Fibroblast of skin of left biceps (primary cell): Measurements from ENCODE around the gene RBP5.

Experiments
- DNase-seq, 2 experiments: peaks; one replicate each; pipeline ENCODE4 v3.0.0-alpha.2; 2013; ENCODE audit warnings: low read depth in 2 of 2

RBP5 gene

DNA sequence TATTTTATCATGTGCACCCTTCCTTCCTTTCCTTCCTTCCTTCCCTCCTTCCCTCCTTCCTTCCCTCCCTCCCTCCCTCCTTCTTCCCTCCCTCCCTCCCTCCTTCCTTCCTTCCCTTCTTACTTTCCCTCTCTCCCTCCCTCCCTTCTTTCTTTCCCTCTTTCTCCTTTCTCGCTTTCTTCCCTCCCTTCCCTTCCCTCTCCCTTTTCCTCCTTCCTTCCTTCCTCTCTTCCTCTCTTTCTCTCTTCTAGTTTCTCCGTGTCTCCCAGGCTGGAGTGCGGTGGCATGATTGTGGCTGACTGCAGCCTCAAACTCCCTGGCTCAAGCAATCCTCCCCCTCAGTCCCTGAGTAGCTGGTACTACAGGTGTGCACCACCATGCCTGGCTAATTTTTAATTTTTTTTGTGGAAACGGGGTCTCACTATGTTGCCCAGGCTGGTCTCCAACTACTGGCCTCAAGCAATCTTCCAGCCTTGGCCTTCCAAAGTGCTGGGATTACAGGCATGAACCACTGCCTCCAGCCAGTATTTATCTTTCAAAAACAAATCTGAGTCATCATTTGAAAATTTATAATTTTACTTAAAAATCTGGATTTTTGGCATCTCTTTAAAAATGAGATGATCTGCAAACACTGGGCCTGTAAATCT, 27.5 kb downstream of the RBP5 start:
- no peak for DNase-seq

DNA sequence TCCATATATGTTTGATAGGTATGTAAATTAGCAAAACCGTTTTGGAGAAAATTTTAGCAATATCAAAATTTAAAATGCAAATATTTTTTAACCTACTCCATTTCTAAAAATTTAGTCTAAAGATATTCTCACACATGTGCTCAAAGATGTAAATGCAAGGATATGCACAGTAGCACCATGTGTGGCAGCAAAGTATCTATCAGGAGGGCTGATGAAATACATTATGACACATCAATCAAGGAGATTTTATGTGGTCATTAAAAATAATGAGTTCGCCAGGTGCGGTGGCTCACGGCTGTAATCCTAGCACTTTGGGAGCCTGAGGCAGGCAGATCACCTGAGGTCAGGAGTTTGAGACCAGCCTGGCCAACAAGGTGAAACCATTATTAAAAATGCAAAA, 28.4 kb downstream of the RBP5 start:
- DNase-seq = no peak

DNA sequence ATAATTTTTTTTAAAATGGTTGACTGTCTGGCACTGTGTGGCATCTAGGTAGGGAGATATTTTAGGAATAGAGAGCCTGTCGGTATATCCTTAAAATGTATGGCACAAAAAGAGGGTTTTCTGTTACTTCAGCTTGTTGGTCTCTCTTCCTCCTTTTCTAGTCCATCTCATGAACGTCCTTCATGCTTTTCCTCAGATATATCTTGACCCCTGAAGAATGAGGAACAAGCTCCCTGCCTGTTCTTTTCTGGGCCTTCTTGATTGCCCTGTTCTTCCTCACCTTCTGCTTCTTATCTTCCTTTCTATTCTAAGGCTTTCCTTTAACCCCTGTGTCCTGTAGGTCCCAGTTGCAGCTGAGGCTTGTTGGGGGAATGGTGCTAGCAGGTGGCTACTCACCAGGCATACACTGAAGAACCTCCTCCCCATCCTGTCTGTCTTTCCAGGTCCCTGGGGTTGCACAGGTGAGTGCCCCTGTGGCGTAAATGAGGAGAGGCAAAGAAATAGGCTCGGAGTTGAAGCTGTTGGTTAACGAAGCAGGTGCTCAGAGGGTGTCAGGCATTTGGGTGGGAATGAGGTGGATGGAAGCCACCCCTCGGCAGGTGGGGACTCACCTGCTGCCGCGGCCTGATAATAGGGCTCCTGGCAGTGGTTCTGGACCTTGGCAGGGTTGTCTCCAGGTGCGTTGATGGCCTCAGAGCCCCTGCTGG, 29.2 kb downstream of the RBP5 start:
- no peak for DNase-seq

DNA sequence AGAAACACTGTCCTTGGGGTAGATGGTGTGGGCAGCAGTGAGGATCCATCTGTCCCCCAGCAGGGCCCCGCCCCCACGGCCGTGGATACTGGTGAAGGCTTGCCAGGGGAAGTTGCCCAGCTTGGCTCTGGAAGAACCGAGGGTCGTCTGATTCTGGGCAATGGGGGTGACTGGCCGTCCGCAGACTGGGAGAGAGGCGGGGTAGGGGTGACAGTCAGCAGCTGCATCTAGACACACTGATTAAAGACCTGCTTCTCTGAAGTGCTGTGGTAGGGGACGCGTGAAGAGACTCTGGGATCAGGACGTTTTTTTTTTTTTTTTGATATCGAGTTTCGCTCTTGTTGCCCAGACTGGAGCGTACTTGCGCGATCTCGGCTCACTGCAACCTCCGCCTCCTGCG, 31.7 kb downstream of the RBP5 start:
- DNase-seq = no peak

DNA sequence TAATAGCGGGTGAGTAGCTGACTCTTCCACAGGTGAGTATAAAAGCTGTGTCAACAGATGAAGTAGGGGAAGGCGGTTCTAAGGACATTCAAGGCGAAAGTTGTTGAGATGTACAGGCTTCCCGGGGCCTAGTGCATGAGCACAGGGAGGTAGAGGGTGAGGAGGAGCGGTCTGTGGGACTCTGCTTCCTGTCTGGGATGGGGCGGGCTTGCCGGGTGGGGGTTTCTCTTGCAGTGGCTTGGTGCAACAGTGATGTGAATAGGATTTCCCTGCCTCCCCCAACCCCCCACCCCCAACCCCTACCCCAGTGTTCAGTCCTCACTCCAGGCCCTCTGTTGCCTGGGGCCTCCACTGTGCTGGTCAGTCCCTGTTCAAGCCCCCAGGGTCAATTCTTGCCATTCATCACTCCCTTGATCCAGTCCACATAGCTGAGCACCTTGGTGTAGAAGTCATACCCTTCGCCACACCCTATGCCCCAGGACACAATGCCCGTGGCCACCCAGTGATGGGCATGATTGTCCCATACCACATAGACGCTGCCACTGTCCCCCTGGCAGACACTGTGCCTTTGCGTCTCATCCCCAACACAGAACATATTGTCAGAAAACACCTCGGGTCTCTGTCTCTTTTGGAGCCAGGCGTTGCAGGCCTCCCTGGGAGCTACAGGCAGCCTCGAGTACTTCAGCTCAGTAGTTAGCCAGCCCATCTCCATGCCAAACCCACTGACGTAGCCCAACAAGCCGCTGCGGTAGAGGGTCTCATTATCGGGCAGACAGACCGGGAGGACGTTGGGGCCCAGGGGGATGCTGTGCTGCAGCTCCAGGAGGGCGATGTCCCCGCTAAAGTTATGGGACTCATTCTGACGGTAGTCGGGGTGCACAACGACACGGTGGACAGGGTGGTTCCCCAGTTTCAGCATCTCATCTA, 32.4 kb downstream of the RBP5 start:
- DNase-seq = no peak

DNA sequence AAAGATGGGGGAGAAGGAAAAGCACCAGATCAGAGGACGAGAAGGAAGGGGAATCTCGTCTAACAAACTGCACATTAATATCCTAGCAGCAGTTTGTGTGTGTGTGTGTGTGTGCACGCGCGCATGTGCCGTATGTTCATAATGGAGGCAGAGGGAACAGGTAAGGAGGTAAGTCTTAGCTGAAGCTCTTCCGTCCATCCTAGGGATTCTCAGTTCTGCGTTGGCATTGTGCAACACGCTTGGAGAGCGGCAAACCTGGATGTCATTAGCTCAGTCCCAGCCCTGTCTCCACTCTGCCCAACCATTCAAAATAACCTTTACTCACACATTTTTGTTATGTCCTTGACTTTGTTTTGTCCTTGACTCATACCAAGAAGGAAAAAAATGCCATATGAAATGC, 34.8 kb downstream of the RBP5 start:
- DNase-seq = no peak

DNA sequence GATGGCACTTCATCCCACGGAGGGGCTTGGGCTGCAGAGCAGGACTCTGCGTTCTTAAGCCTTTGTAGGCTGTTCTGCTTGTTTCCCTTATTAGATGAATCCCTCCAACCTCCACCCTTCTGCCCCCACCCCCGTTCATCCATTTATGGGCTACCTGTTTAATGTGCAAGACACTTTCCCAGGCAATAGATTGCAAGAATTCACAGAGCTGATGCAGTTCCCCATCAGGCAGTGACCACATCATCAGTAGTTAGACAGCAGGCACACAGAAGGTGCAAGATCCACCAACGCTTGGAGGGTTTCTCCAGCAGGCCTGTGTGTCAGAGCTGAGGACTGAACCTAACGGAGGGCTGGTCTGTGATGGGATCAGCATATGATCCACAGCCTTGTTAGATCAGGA, 35.2 kb downstream of the RBP5 start:
- no peak for DNase-seq

DNA sequence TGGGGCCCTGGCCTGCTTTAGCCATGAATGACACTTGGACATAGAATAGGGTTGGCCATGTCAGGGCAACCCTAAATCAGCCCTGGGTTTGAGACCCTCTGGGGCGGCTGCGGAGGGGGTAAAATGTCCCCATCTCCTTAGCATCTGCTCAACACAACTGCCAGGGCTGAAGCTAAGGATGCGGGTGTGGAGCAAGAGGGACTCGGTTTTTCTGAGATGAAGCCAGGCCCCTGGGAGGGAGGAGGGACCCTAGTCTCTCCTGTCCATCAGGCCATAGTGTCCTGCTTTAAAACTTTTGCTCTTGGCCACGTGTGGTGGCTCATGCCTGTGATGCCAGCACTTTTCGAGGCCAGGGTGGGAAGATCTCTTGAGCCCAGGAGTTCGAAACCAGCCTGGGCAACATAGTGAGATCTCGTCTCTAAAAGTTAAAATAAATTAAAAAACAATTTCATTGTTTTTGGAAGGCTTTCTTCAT, 35.7 kb downstream of the RBP5 start:
- no peak for DNase-seq

DNA sequence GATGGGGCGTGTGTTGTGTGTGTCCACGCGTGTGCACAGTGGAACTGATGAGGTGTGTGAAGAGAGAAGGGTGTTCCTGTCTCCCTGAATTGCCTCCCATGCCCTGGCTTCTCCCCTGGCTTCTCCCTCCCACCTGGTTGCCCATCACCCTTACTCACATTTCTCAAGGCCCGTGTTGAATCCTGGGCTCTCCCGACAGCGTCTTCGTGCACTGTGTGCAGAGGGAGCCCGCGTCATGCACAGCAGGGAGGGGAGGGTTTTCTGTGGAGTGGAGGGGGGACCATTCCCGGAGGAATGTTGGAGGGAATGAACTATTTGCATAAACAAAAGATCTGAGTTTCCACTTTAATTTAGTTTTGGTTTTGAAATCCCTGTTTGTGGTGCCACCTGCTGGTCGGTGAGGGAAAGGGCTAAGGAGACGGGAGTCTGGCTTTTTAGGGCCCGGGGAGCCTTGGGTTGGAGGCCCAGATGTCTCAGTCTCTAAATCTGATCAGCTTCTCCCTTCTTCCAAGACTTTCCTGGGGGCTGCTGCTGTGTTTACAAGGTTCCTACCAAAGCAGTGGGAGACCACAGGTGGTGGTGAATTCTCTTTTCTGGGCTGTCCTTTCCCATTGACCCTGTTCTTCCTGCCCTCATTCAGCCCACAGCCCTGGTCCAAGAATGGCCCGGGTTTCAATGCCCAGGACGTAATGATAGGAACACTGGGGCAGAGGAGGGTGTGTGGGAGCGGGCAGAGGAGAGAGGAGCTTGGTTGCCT, 36.3 kb downstream of the RBP5 start, which contains the start of gene C1R:
Gene C1R (minus strand): TSS at position 217 of the 757 bp plus-strand sequence. CDS start 57 bp downstream, at position 160.
- peak; percentile 82 to 83 for DNase-seq

DNA sequence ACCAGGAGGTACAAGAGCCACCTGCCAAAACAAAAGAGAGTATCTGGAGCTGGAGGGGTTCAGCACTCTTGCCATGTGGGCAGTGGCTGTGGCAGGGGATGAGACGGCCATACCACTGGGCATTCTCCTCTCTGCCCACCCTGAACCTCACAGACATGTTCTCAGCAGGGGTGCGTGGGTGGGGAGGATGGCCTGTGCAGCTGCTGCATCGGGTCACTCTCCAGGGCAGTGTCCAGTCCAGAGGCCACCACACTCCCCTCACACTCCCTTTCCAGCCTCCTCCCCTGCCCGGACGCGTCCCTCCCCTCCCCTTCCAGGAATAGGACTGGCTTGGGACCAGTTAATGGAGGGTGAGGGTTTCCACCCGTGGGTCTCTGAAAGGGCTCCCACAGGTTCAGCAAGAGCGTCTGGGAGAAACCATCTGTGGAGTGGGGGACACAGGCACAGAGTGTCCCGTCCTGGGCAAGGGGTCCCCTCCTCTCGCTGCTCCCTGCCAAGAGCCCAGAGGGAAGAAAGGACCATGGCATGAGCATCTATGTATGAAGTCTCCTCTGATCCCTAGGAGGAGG, 36.9 kb downstream of the RBP5 start:
- no peak for DNase-seq

DNA sequence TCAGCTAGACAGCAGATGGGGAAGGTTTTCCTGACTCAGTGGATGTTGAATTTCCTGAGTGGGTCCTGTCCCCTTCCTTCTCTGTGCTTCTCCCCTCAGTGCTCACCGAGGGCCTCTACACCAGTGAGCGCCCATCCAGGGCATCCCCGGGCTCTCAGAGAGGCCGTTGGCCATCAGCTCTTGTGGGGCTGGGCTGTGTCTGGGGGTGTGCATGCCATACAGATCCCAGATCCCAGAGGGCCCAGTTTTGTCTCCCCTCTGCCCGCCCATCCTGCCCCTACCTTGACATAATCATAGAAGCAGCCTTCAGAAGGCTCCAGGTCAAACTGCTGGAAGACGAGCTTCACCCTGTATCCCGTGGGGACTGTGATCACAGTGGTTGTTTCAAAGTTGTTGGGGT, 37.5 kb downstream of the RBP5 start:
- DNase-seq = no peak

DNA sequence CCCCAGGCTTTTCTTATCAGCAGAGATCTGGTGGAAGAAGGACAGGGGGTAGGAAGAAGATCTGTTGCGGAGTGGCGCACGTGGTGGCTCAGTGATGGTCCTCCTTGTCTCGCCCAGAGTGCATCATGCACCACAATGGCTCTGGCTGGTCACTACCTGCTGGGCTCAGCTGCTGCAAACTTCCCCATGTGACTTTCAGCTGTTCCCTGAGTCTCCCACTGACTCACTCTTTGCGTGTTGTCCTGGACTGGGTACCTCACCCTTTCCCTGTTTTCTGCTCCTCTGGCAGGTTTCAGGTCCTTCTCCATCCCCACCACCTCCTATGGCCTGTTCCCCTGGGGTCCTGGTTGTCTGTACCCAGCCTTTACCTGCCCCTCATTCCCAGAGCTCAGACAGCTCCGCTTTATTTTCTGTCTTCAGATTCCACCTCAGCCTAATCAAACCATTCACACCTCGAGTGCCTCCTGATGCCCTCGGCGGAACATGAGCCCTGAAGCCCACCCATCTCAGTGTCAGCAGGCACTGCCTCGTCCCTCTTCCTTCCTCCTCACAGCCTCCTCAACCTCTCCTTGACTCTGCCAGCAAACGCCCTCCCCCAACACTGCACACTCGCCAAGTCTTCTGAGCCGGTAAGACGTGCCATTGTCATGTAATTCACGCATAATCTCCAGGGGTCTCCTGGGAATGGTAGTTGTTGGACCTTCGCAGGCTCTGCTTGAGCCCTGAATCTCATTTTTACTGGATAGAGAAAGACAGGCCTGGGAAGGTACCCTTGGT, 38.3 kb downstream of the RBP5 start:
- no peak for DNase-seq

DNA sequence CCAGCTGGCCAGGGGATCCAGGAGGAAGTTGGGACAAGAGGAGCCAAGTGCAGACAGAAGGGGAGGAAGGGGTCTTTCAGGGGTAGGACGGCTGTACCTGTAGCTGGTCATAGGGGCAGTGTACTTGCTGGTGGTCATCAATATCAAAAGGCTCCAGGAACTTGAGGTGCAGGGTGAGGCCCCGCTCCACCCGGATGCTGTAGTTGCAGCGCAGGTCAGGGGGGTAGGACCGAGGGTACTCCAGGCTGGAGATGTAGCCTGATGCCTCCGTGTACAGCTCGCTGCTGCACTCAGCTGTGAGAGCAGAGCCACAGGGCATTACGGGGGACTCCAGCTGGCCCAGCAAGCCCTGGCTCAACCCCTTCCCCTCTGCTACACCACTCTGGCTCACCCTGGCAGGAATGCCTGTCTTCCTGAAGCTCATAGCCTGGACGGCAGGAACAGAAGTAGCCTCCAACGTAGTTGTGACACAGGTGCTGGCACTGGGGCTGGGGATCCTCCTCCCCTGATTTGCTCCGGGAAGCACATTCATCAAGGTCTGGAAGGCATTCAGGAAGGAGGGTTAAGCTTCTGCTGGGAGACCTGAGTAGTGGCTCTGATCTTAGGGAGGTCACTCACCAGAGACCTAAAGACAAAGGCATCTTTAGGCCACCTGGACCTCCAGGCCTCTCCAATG, 39.4 kb downstream of the RBP5 start:
- DNase-seq = no peak

DNA sequence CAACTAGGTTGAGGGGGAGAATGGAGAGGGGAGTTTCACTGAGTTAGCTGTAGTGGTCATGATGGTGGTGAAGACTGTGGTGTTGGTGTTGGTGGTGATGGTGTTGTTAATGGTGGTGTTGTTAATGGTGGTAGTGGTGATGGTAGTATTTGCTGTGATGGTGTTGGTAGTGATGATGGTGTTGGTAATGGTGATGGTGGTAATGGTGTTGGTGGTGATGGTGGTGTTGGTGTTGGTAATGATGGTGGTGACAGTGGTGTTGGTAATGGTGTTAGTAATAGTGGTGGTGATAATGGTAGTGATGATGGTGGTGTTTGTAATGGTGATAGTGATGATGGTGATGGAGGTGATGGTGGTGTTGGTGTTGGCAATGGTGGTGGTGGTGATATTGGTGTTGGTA, 45.6 kb downstream of the RBP5 start:
- DNase-seq = no peak

DNA sequence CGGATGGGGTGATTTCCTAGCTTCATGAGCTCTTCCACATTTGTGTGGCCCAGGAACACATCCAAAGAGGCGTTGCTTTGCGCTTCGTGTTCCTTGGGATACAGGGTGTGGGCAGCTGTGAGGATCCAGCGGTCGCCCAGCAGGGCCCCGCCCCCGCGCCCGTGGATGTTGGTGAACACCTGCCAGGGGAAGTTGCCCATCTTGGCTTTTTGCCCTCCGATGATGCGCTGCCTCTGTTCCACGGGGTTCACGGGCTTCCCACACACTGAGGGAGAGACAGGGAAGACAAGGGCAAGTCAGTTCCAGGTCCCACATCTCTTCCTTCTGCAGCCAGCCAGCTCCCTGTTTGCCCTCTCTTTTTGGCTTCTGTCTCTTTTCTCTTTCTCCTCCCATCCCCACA, 47.7 kb downstream of the RBP5 start:
- no peak for DNase-seq

DNA sequence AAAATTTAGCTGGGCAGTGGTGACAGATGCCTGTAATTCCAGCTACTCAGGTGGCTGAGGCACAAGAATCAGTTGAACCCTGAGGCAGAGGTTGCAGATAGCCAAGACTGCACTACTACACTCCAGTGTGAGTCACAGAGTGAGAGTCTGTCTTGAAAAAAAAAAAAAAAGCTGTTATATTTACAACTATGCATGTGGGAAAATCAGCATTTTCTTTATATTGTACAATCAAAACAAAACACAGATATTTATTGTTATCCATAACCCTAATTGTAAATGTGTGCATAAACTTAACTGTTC, 48.9 kb downstream of the RBP5 start:
- no peak for DNase-seq

DNA sequence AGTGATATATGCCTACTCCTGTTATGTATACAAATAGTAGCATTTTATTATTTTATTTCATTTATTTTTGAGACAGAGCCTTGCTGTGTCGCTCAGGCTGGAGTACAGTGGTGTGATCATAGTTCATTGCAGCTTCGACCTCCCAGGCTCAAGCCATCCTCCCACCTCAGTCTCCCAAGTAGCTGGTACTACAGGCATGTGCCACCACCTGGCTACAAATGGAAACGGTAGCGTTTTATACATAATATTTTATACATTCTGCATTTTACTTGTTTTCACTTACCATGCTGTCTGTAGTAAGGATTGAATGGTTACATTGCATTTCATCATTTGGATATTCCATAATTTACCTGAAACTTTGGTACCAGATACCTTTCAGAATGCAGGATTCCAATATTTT, 50.5 kb downstream of the RBP5 start:
- no peak for DNase-seq

DNA sequence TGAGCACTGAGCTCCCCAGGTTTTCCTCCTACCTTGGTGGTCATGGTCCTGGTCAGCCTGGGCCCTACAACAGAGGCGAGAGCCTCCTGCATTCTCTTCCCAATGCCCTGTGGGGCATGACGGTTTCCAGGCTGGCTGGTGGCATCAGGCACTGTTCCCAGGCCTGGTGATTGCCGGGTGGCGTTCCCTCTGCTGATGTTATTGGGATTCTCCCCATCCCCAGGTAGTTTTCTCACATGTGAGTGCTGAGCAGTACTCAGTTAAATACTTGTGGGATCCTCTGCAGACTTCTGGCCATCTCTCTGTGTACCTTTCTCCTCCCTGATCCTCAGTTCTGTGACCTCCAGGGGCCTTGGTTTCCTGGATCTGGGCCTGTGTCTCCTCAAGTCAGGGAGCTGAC, 52.2 kb downstream of the RBP5 start:
- no peak for DNase-seq

DNA sequence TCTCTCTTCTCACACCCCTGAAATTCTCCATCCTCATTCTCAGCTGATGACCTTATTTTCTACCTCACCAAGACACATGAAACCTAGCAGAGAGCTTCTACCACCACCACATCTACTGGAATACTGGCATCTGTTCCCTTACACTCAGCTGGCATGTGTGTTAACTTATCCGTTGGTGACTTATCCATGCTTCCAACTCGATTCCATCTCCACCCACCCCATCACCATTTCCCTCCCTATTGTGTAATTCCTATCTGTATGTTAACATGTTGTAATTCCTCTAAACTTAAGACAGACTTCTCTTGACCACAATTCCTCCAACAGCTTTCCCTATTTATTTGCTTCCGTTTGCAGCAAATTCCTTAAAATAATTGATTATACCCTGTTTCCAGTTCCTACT, 52.8 kb downstream of the RBP5 start:
- peak; percentile 52 to 60 for DNase-seq

DNA sequence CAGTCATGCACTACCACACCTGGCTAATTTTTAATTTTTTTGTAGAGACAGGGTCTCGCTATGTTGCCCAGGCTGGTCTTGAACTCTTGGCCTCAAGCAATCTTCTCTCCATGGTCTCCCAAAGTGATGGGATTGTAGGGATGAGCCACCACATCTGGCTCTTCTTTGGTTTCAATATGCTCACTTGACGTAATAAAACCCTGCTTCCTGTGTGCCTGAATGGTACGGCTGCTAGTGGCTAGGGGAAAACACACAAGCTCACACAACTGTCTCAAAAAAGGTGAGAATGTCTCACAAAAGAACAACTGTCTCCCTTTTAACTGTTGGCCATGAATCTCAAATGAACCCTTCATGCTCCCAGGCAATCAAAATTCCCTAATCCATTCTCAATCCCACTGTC, 53.2 kb downstream of the RBP5 start:
- DNase-seq = no peak
